HepG2 (cell line): ENCODE data around the gene MOB4. TPM values are rescaled to one million over a fixed set of nuclear protein-coding genes. Genes with fewer than 3 reads are reported as not detected.

Experiments
- ATF6 ChIP-seq: sonication (generic); formaldehyde crosslinking; conservative IDR thresholded peaks from 2 replicates; pipeline ENCODE4 v1.4.0; 2020; ENCODE audit warnings: missing genetic modification reagents
- ATF7 ChIP-seq, 2 experiments: fragments of 450-650 bp in 1 of 2; sonication (generic) in 1 of 2; formaldehyde crosslinking in 1 of 2; IDR thresholded peaks; 2 replicates each; pipeline versions ENCODE4 v1.4.0 to v1.6.1; 2016 to 2020; ENCODE audit warnings: antibody characterized with exemption in 1 of 2, mild to moderate bottlenecking in 1 of 2, missing genetic modification reagents in 1 of 2
- HMG20B ChIP-seq: conservative IDR thresholded peaks from 2 replicates; pipeline ENCODE4 v1.6.1; 2016; ENCODE audit warnings: missing genetic modification reagents, missing compliant biosample characterization
- MEIS1 ChIP-seq: sonication (generic); formaldehyde crosslinking; IDR thresholded peaks from 2 replicates; pipeline ENCODE4 v1.9.0; 2021; ENCODE audit warnings: mild to moderate bottlenecking, missing genetic modification reagents, moderate library complexity, borderline replicate concordance
- MXI1 ChIP-seq: IDR thresholded peaks from 3 replicates; pipeline ENCODE4 v1.6.1; 2012; ENCODE audit warnings: low read depth, low read length, inconsistent platforms, borderline replicate concordance
- PATZ1 ChIP-seq: sonication (generic); formaldehyde crosslinking; IDR thresholded peaks from 2 replicates; pipeline ENCODE4 v1.4.0; 2020; ENCODE audit warnings: missing genetic modification reagents
- PAXIP1 ChIP-seq: sonication (generic); formaldehyde crosslinking; conservative IDR thresholded peaks from 2 replicates; pipeline ENCODE4 v1.4.0; 2020; ENCODE audit warnings: mild to moderate bottlenecking, missing genetic modification reagents, moderate library complexity
- SP4 ChIP-seq: sonication (generic); formaldehyde crosslinking; IDR thresholded peaks from 2 replicates; pipeline ENCODE4 v1.8.1; 2023; ENCODE audit warnings: mild to moderate bottlenecking, missing genetic modification reagents
- THAP7 ChIP-seq: sonication (generic); formaldehyde crosslinking; IDR thresholded peaks from 2 replicates; pipeline ENCODE4 v1.8.1; 2023; ENCODE audit warnings: mild to moderate bottlenecking, missing genetic modification reagents
- ZBTB7B ChIP-seq: sonication (generic); formaldehyde crosslinking; IDR thresholded peaks from 2 replicates; pipeline ENCODE4 v1.4.0; 2020; ENCODE audit warnings: missing genetic modification reagents
- ZNF263 ChIP-seq: sonication (generic); formaldehyde crosslinking; IDR thresholded peaks from 2 replicates; pipeline ENCODE4 v1.4.0; 2020; ENCODE audit warnings: missing genetic modification reagents
- ZNF331 ChIP-seq: sonication (generic); formaldehyde crosslinking; IDR thresholded peaks from 2 replicates; pipeline ENCODE4 v1.4.0; 2020; ENCODE audit warnings: missing genetic modification reagents
- ZNF441 ChIP-seq: sonication (generic); formaldehyde crosslinking; IDR thresholded peaks from 2 replicates; pipeline ENCODE4 v1.7.0; 2021; ENCODE audit warnings: missing genetic modification reagents, borderline replicate concordance
- ZNF770 ChIP-seq: sonication (generic); formaldehyde crosslinking; IDR thresholded peaks from 2 replicates; pipeline ENCODE4 v1.5.0; 2020; ENCODE audit warnings: mild to moderate bottlenecking, missing genetic modification reagents
- polyA plus RNA-seq, 8 experiments: library from polyadenylated mRNA; depleted of rRNA in 3 of 8; stranded (reverse) in 7 of 8; unstranded in 1 of 8; fragments of >200 nt; fragmentation: Illumina TruSeq in 4 of 8; extraction: Trizol in 4 of 8; gene quantifications; 2 replicates each; pipeline versions ENCODE4 v1.2.1 to v1.2.3, GENCODE V29; 2011 to 2016; ENCODE audit warnings: low read depth in 4 of 8, missing spikeins in 1 of 8, mixed read lengths in 1 of 8; ENCODE audit not compliant: insufficient read depth in 1 of 8
- total RNA-seq, 5 experiments: library from RNA; depleted of rRNA; stranded (reverse); fragments of >200 nt; fragmentation: Illumina TruSeq; extraction: Trizol; gene quantifications; 2 replicates each; pipeline ENCODE4 v1.2.3, GENCODE V29; 2016; ENCODE audit warnings: low read depth in 1 of 5

Gene MOB4
- total and polyA plus RNA-seq, 2 of the 13 experiments (the other 11 are each of a cell fraction or from before 2014, with no cell fraction given) = 35.7 to 38.6 TPM

GRCh38 chr2:197480165-197481036 lies 35.5 kb upstream of the MOB4 start (continued):
- peak; percentile 48; the same call in 1 of the 2 replicates for TF ChIP-seq THAP7 (CRISPR knock-in tag)
- 0 out of 2 replicates have a peak, but pooled peaks have one; percentile 17 for TF ChIP-seq ZNF331 (CRISPR knock-in tag)
- 0 out of 2 replicates have a peak, but pooled peaks have one; percentile 0 for TF ChIP-seq MEIS1
- 0 out of 2 replicates have a peak, but pooled peaks have one; percentile 29 for TF ChIP-seq HMG20B (CRISPR knock-in tag)
- peak; percentile 91 for TF ChIP-seq ZNF770 (CRISPR knock-in tag)
- TF ChIP-seq ATF7 (IDR thresholded peaks at IDR 0.05) = no peak
- no peak for TF ChIP-seq ATF7 (CRISPR knock-in tag; IDR thresholded peaks at IDR 0.05)
- no peak for TF ChIP-seq ZNF441
- TF ChIP-seq MXI1 = no peak
- TF ChIP-seq ZBTB7B = 0 out of 2 replicates have a peak, but pooled peaks have one; percentile 19
- no peak for TF ChIP-seq ZNF263
- TF ChIP-seq ATF6 (CRISPR knock-in tag) = no peak
- 0 out of 2 replicates have a peak, but pooled peaks have one; percentile 40 for TF ChIP-seq SP4 (CRISPR knock-in tag)
- TF ChIP-seq PAXIP1 (CRISPR knock-in tag) = no peak
- TF ChIP-seq PATZ1 (CRISPR knock-in tag) = peak; percentile 32; the same call in 1 of the 2 replicates
